Middle frontal gyrus (tissue), 1 donor: ENCODE results near the gene OR2L2.
"Not testable (repeated sequence)": the region's sequence is repeated elsewhere in the genome, so short reads cannot be mapped to it uniquely, and the experiment has no call there.

Source experiments
- DNase-seq: peaks from one replicate; pipeline ENCODE4 v3.0.0-alpha.2; 2015; ENCODE audit warnings: low spot score; ENCODE audit errors: extremely low spot score

Gene OR2L2

DNA sequence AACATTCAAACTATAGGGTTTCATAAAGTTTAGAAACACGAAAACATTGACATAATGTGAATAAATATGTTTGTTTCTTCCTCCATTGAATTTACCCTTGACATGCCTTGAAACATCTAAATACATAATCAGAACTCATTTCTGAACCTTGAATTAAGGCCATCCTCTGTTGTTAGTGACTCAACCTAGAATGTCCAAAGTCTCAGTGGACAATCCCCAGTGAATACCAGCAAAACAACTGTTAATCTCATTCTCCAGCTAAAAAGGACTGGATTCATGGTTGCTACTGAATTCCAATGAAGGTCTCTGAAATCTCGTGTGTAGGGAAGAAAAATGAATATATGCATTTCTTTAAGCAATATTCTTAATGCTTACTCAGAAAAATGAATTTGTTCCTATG lies at the start of gene OR2L2:
OR2L2 (plus strand) TSS at position 301 of the 400 bp plus-strand sequence. CDS start 8,198 bp downstream, outside the sequence.
- no peak for DNase-seq

- DNase-seq: no peak
Measured at GRCh38 chr1:247992986-247993385, 36.9 kb upstream of the OR2L2 start.

DNA sequence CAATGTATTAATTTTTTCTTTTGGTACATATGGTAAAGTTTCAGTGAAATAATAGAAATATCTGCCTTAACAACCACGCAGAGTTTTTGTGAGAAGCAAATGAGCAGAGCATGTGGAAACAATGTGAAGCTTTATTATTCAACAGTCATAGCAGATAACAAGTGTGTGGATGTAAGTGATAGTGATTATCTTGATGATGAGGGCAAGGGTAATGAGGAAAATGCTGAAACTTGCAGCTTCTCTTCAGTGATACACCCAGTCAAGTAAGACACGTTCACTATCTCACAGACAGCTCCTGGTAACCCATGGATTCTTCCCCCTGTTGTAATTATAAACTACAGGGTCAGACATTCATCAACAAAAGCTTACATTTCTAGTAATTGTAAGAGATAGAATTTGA lies 31.1 kb upstream of the OR2L2 start:
- DNase-seq: no peak

DNA sequence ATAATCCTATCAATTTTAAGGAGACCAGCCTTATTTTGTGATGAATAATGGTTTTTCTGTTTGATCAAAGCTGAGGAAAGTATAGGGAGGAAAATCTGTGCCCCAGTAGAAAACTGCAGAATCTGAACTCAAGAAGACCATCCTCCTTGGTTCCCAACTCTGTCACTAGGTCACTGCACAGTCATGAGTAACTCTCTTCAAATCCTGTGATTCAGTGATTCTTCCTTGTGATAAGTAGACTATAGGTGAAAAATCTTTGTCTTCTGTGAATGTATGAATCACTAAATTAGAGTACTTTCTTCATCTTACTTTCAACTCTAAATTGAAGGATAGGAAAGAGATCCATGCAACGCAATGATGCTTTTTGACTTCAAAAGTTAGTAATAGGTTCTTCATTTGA lies 29.7 kb upstream of the OR2L2 start:
- no peak for DNase-seq

DNA sequence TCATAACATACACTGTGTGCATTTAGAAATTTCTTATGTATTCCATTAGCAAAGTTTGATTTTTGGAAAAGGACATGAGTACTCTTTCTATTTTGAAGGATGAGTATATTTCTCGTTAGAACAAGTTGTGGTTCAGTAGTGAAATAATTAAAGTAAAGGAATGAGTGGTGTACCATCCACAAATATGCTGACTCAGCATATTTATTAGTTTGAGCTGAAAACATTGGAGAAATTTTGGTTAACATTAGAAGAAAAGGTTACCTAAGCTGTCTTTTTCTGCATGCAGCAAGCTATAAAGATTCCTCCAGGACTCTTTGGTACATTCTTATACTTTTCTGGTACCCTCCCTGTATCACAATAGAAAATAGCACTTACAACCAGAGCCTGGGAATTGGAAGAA lies 22.1 kb upstream of the OR2L2 start:
- DNase-seq: no peak

- no peak for DNase-seq
Measured at GRCh38 chr1:248009681-248010080, 20.2 kb upstream of the OR2L2 start.

GRCh38 chr1:248013229-248013710 lies 16.6 kb upstream of the OR2L2 start, which contains the start of gene OR2L5:
Gene OR2L5, plus strand, starts transcription at chr1:248013660. Its CDS starts 8,288 bp downstream, at chr1:248021948.
- DNase-seq: no peak

DNA sequence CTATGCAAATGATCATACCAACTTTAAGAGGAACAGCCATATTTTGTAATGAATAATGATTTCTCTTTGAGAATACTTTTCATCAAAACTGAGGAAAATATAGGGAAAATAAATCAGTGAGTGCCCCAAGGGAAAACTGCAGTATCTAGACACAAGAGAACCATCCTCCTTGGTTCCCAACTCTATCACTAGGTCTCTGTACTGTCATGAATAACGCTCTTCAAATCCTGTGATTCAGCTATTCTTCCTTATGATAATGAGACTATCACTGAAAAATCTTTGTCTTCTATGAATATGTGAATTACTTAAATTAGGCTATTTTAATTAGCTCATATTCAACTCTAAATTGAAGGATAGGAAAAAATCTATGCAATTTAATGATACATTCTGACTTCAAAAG lies 14.1 kb upstream of the OR2L2 start:
- DNase-seq: no peak

- no peak for DNase-seq
Measured at GRCh38 chr1:248045209-248045608, 15.3 kb downstream of the OR2L2 start.

- DNase-seq: no peak
Measured at GRCh38 chr1:248046536-248046935, 16.7 kb downstream of the OR2L2 start, which contains the start of gene OR2L3. Gene OR2L3, plus strand, starts transcription at chr1:248046836. Its CDS starts 13,846 bp downstream, at chr1:248060682.

DNA sequence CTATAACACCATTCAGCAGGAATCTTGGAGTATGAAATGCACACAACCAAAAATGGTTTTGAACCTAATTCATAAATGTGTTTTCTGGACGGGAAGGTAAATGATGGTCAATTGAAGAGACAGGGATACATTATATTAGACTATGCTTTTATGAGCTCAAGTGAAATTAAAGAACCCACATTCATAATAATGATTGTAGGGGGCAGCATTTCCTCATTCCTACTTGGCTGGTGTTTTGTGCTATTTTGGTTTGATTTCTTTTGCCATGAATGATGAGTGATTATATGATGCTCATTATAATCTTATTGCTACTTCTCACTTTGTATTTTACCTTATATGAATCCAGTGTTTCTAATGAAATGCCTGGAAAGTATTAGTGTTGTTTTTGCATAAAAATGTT lies 17.1 kb downstream of the OR2L2 start:
- DNase-seq: no peak

- no peak for DNase-seq
Measured at GRCh38 chr1:248054671-248055070, 24.8 kb downstream of the OR2L2 start.

- DNase-seq: no peak
Measured at GRCh38 chr1:248055261-248055660, 25.4 kb downstream of the OR2L2 start.

- DNase-seq: no peak
Measured at GRCh38 chr1:248065071-248065470, 35.2 kb downstream of the OR2L2 start.

DNA sequence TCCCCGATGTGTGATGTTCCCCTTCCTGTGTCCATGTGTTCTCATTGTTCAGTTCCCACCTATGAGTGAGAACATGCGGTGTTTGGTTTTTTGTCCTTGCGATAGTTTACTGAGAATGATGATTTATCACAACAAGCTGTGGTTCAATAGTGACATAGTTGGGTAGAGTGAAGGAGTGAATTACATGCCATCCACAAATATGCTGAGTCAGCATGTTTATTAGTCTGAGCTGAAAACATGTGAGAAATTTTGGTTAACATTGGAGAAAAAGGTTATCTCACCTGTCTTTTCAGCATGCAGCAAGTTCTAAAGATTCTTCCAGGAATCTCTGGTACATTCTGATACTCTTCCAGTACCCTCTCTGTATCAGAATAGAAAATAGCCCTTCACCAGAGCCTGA lies 35.7 kb downstream of the OR2L2 start:
- DNase-seq: no peak

DNA sequence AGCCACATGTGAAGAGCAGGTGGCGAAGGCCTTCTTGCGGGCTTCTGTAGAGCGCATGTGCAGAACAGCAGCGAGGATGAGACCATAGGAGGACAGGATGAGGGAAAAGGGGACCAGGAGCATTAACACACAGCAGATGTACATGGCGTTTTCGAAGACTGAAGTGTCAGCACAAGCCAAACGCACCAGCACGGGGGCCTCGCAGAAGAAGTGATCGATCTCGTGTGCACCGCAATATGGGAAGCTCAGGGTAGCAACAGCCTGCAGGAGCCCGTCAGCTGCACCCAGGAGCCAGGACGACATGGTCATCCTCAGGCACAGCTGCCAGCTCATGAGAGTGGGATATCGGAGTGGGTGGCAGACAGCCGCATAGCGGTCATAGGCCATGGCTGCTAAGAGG lies 54.0 kb downstream of the OR2L2 start:
- not testable (repeated sequence) for DNase-seq
